Ramos (cell line): ENCODE data around the gene MOGAT3.

Experiments
- in situ Hi-C: fragments of 300-500 bp; cut with MboI; formaldehyde crosslinking; loops from one replicate; pipeline ENCODE4 v1.14.3; 2022; ENCODE audit warnings: low sequenced_read_pairs; ENCODE audit not compliant: unreplicated experiment

MOGAT3 gene

GRCh38 chr7:101163279-101164070 lies 37.4 kb downstream of the MOGAT3 start:
- in situ Hi-C loops: no loop called here

DNA sequence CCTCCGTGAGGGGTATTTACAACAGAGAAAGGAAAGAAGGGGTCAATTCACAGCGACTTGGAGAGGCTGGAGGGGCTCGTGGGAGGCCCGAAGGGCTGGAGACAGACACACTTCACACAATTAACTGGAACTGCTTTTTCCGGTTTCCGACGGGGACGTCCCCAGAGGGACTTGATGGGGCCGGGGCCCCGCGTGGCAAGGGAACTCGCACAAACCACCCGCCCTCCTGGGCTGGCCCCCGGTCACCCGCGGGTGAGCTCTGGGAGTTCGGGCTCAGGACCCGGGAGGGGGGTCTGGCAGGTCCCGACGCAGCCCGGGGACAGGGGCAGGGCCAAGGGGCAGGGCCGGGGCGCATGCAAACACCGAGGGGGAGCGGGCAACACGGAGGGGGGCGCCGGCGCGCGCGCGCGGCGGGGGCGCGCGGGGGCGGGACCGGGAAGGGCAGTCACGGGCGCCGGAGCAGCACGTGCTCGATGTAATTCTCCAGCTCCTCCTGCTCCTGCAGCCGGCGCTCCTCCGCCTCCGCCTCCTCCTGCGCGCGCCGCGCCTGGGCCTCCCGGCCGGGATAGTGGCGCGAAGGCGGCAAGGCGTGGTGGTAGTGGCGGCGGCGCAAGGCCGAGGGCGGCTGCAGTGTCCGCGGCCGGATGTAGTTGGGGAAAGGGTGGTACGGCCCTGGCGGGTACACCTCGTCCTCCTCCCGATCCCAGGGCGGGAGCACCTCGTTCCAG lies 38.1 kb downstream of the MOGAT3 start:
- in situ Hi-C loops: no loop called here

GRCh38 chr7:101161692-101162471 lies 39.0 kb downstream of the MOGAT3 start:
- in situ Hi-C loops: no loop called here

DNA sequence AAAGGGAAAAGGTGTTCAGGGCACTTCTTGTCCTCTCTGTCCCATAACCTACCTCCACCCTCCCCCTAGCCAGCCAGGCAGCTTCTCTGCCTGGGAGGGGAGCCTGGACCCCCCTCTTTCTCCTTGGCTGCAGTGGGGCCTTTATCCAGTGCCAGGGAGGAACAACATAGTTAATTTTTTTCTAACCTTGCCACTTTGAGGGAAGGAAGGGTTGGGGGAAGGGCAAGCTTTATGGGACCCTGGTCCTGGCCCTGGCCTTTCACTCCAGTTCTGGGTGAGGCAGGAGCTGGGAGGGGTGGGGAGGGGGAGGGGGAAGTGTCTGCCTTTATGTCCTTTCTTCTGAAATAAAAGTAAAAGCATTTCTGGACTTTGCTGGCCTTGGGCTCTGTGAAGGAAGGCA lies 39.9 kb downstream of the MOGAT3 start:
- in situ Hi-C loops: no loop called here

- in situ Hi-C loops: no loop called here
These were observed 40.9 kb downstream of the MOGAT3 start for GRCh38 chr7:101159696-101160674.

DNA sequence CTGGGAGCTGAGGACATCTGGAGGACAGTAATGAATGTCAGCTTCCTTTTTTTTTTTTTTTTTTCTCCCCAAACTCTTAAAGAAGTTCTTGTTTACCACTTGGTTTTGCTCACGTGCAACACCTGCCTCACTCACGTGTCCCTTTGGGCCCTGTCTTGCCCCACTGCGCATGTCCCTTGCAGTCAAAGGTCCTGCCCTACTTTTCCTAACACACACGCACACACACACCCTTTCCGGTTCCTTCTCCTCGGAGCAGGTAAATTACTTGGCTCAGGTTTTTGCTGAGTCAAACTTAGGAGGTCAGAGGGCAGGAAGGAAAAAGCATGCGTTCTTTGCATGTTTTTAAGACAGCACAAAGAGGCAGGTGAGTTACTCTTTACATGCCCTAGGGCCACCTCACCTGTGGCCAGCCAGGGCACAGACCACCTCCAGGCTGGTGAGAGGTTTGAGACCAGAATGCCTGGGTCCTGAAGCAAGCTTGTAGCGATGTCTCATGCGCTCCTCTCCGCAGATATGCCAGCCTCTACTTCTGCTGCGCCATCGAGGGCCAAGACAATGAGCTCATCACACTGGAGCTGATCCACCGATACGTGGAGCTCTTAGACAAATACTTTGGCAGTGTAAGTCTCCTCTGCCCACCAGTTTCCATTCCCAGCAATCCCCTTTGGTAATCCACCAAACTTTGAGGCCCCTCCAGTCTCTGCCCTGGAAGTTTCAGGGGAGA lies 43.8 kb downstream of the MOGAT3 start:
- in situ Hi-C loops: no loop called here

DNA sequence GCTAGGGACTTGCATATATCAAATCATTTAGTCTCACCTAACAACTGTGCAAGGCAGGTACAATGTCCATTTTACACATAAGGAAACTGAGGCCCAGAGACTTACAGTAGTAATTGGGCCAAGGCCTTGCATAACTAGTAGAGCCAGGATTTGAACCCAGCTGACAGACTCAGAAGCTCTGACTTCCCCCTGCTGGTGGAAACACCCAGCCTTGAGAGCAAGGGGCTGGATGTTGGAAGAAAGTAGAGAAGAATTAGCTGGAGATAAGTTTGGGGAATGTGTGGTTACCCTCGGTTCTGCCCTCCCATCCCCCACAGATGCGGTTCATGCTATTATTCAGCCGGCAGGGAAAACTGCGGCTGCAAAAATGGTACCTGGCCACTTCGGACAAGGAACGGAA lies 44.6 kb downstream of the MOGAT3 start:
- in situ Hi-C loops: no loop called here

DNA sequence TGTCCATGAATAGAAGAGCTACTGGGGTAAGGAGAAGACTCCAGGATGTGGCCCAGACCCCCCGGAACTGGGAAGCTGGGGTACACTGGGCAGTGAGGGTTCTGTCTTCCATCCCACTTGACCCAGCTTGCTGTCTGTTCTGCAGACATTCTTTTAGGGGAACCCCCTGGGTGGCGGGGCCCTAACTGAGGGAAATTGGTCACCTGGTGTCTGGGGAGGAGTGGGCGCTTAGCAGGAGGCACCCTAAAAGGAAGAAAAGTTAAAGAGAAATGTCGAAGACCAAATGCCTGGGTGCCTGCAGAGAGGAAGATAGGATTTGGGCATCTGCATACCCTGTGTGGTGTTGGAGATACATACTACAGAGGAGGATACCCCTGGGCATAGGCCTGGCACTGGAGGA lies 45.5 kb downstream of the MOGAT3 start:
- in situ Hi-C loops: no loop called here

DNA sequence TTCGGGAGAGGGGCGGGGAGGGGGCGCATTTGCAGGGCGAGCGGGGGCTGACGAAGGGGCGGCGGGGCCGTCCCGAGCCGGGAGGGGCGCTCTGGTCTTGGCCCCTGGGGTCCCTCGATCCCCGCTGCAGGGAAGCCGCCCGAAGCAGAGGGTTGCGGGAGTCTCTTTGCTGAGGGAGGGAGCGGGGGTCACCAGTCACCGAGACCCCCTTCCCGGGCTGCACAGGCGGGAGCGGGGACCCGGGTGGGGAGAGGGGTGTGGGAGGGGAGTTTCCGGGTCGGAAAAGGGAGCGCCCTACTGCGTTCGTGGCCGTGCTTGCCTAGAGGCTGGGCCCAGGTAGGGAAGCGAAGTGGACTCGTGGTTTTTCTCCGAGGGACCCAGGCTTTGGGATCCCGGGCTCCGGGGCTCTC lies 46.1 kb downstream of the MOGAT3 start:
- in situ Hi-C loops: no loop called here

GRCh38 chr7:101153969-101154692 lies 46.7 kb downstream of the MOGAT3 start, which contains the start of gene AP1S1:
Gene AP1S1 (plus strand): TSS chr7:101154476. CDS start chr7:101154515, 39 bp downstream.
- in situ Hi-C loops: no loop called here

DNA sequence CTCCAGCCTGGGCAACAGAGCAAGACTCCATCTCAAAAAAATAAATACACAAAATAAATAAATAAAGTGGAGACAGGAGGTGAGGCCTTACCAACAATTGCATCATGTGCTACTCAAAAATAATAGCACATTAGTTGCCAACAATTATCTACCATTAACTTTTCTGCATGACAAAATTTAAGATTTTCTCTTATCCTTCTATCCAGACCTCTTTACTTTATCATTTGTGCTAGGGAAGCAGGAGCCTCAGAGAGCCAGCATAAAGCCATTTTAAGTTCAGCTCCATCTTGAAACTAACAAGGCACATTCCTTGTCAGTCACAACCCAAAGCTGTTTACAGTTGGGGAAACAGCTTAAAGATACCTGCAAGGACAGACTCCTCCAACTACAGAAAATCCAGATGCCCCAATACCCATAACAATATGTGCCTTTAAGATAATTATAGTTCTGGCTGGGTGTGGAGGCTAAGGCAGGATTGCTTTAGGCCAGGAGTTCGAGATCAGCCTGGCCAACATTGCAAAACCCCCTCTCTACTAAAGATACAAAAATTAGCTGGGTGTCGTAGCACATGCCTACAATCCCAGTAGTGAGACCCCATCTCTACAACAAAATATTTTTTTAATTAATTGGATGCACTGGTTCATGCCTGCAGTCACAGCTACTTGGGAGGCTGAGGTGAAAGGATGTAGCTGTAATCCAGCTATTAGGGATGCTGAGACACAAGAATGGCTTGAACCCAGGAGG lies 48.8 kb downstream of the MOGAT3 start:
- in situ Hi-C loops: no loop called here
